CD4-positive, alpha-beta T cell treated with Interleukin-21 for 1 hour (primary cell): Measurements from ENCODE around the gene PTRH2.
"Not testable (repeated sequence)": the region's sequence is repeated elsewhere in the genome, so short reads cannot be mapped to it uniquely, and the experiment has no call there.

Experiments used
- DNase-seq: peaks from one replicate; pipeline ENCODE4 v3.0.0-alpha.2; 2020

The PTRH2 gene

GRCh38 chr17:59666235-59666634, 41.0 kb downstream of the PTRH2 start:
- DNase-seq: no peak

DNA sequence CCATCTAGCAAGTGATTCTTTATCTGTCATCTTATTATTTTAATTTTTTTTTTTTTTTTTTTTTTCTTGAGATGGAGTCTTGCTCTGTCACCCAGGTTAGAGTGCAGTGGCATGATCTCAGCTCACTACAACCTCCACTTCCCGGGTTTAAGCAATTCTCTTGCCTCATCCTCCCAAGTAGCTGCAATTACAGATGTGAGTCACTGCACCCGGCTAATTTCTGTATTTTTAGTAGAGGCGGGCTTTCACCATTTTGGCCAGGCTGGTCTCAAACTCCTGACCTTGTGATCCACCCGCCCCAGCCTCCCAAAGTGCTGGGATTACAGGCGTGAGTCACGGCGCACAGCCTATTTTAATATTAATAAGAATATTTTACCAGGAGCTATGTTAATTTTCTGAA, 50.6 kb downstream of the PTRH2 start:
- not testable (repeated sequence) for DNase-seq

GRCh38 chr17:59652119-59652518, 55.1 kb downstream of the PTRH2 start:
- DNase-seq: no peak

DNA sequence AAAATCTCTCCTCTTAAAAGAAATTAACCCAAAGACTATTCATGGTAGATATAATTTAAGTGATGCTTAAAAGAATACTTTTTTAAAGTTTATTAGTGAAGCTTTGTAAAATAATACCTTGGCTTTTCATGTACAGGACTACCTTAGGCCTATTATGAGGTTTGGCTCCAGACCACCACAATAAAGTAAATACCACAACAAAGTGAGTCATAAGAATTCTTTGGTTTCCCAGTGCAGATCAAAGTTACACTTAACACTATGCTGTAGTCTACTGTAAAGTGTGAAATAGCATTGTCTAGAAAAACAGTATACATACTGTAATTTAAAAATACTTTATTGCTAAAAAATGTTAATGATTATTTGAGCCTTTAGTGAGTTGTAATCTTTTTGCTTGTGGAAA, 55.9 kb downstream of the PTRH2 start:
- DNase-seq: peak; percentile 13

DNA sequence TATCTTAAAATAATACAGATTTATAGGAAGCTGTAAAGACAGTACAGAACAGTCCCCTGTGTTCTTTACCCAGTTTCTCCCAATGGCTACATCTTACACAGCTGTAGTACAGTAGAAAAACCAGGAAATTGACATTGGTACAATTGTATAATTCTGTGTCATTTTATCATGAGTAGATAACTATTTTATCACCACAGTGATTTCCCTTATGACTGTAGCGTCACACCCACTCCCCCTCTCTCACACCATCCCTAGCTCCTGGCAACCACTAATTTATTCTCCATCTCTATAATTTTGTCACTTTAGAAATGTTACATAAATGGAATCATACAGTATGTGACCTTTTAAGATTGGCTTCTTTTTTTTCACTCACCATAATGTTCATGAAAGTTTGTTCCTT, 56.6 kb downstream of the PTRH2 start:
- DNase-seq: no peak

DNA sequence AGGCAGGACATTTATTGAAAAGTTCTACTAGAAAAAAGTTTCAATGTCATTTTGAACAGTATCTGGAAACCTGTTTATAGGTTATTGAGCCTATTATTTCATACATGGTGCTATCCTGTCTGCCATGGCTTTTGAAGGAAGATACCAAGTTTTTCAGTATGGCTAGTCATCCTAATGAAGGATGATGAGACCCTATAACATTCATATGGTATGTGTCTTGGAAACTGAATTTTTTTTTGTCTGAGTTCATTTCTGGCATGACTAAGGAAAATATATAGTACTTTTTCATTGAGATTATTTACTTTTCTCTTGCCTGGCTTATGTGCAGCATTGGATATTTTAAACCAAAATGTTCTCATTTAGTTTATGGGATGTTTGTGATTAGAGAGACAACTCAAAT, 57.3 kb downstream of the PTRH2 start:
- DNase-seq: no peak
